Activated CD8-positive, alpha-beta memory T cell treated with anti-CD3 and anti-CD28 coated beads for 4 hours (primary cell): ENCODE data around the gene RPL7L1.
A peak's percentile ranks its signal among the peaks of the same experiment; 100 is the strongest.
"Not testable (repeated sequence)": the region's sequence is repeated elsewhere in the genome, so short reads cannot be mapped to it uniquely, and the experiment has no call there.

ENCODE experiments used
- DNase-seq, 2 donors: peaks; one replicate each; pipeline ENCODE4 v3.0.0-alpha.2; 2020; ENCODE audit warnings: low read depth in 2 of 2

RPL7L1 gene

GRCh38 chr6:42891199-42891722, 11.8 kb downstream of the RPL7L1 start:
- no peak for DNase-seq

GRCh38 chr6:42894041-42894828, 14.8 kb downstream of the RPL7L1 start:
- not testable (repeated sequence) for DNase-seq

GRCh38 chr6:42896178-42896719, 16.8 kb downstream of the RPL7L1 start:
- no peak for DNase-seq

GRCh38 chr6:42898891-42899361, 19.5 kb downstream of the RPL7L1 start:
- peak; percentile 56 to 57 for DNase-seq

GRCh38 chr6:42899871-42900270, 20.5 kb downstream of the RPL7L1 start:
- DNase-seq, result no peak

GRCh38 chr6:42901538-42901957, 22.1 kb downstream of the RPL7L1 start:
- DNase-seq, result peak in 1 of 2 donors; percentile 42

GRCh38 chr6:42902429-42903263, 23.2 kb downstream of the RPL7L1 start:
- not testable (repeated sequence) for DNase-seq

- no peak for DNase-seq
These were observed 25.1 kb downstream of the RPL7L1 start for GRCh38 chr6:42904467-42904866.

- DNase-seq, result no peak
These were observed 27.9 kb downstream of the RPL7L1 start for GRCh38 chr6:42907336-42907735.

- DNase-seq, result no peak
These were observed 30.4 kb downstream of the RPL7L1 start for GRCh38 chr6:42909835-42910234.

- no peak for DNase-seq
These were observed 32.0 kb downstream of the RPL7L1 start for GRCh38 chr6:42911171-42912021.

- no peak for DNase-seq
These were observed 35.1 kb downstream of the RPL7L1 start for GRCh38 chr6:42914546-42914945.

- DNase-seq, result no peak
These were observed 36.3 kb downstream of the RPL7L1 start, which contains the start of gene PTCRA for GRCh38 chr6:42915732-42916131. PTCRA (plus strand) TSS chr6:42916053; CDS start chr6:42916070, 17 bp downstream.

GRCh38 chr6:42916288-42916687, 36.9 kb downstream of the RPL7L1 start:
- DNase-seq, result no peak

GRCh38 chr6:42921801-42922200, 42.4 kb downstream of the RPL7L1 start:
- DNase-seq, result no peak

- no peak for DNase-seq
These were observed 44.2 kb downstream of the RPL7L1 start for GRCh38 chr6:42923666-42924065.

- DNase-seq, result no peak
These were observed 45.9 kb downstream of the RPL7L1 start for GRCh38 chr6:42925248-42925857.

GRCh38 chr6:42928986-42929820, 49.8 kb downstream of the RPL7L1 start, which contains the start of gene CNPY3:
CNPY3 (plus strand) TSS chr6:42929480; CDS start chr6:42929571, 91 bp downstream.
- DNase-seq, result peak; percentile 80 to 85

GRCh38 chr6:42929821-42930360, 50.5 kb downstream of the RPL7L1 start:
- DNase-seq, result peak; percentile 25 to 41
